NCI-H69 (cell line): ENCODE results near the gene PGS1.

Source experiments
- DNase-seq: peaks from one replicate; lab custom pipeline; 2025; lab: John Stamatoyannopoulos, UW

Gene PGS1

GRCh38 chr17:78364436-78365281, 13.8 kb upstream of the PGS1 start:
- DNase-seq, result no peak

DNA sequence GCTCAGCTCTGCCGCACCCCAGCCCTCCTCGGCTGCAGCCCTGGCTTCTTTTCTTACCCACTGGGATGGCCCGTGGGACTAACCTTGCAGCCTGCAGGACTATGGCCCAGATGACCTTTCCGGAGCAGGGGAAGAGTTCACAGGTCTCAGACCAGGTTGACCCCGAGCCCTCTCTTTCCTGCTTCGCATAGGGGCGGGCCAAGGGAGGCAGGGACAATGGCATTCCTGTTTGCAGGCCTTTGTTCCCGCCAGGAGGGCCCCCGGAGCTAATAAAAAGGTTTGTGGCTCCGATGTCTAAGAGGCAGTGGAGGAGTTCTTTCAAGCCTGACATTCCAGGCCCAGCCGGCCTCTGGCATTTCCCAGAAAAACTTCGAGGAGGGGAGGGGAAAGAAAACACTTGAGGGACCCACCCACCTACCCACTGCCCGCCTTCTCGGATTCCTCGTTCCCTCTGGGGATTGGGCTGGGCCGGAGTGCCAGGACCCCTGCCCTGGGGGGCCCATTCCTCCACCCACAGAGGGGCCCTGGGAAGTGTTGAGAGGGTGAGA, 12.8 kb upstream of the PGS1 start:
- DNase-seq, result no peak

- DNase-seq, result no peak
Observed at GRCh38 chr17:78366109-78366848, 12.2 kb upstream of the PGS1 start.

- DNase-seq, result no peak
Observed at GRCh38 chr17:78367193-78367592, 11.3 kb upstream of the PGS1 start.

- DNase-seq, result no peak
Observed at GRCh38 chr17:78368348-78368747, 10.1 kb upstream of the PGS1 start.

- DNase-seq, result no peak
Observed at GRCh38 chr17:78368854-78369495, 9.5 kb upstream of the PGS1 start.

DNA sequence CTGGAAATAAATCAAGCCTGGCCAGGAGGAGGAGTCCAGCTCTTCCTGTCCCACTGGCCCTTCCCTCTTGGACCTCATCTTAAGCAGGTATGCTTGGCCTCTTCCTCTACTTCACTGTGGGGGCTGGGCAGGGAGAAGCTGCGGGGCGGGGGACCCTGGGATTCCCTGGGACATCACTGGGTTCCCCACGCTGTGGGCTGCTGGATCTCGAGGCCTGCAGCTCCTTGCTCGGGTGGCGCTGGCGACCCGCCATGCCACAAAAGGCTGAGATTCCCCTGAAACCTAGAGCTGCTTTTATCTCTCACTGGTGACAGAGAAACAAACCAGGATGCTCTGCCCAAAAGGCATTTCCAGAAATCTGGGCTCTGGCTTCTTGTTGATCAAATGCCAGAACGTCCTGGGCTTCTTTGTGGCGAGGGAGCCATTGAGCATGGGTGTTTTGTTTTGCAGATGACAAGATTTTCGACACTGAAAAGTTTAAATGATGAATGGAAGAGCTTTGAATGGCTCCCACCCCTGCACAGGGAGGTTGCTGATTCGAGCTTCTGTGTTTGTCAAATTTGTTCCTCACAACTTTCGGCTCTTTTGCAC, 8.6 kb upstream of the PGS1 start:
- DNase-seq, result no peak

- DNase-seq, result no peak
Observed at GRCh38 chr17:78371056-78371455, 7.4 kb upstream of the PGS1 start.

DNA sequence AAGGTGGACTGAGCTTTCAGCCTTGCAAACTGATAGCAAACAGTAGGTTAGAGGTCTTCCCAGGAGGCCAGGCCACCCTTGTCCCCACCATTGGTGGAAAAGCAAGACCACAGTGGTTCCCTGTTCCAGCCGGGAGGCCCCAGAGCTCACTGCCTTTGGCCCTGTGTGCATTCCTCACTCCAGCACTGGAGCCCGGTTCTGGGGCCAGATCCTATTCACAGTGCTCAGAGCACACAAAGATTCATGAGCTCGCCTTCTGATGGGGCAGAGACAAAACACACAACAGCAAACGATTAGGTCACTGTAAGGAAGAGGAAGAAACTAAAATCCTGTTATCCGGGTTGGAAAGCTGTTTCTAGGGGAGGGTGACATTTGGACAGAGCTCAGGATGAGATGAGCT, 5.6 kb upstream of the PGS1 start:
- DNase-seq, result no peak

DNA sequence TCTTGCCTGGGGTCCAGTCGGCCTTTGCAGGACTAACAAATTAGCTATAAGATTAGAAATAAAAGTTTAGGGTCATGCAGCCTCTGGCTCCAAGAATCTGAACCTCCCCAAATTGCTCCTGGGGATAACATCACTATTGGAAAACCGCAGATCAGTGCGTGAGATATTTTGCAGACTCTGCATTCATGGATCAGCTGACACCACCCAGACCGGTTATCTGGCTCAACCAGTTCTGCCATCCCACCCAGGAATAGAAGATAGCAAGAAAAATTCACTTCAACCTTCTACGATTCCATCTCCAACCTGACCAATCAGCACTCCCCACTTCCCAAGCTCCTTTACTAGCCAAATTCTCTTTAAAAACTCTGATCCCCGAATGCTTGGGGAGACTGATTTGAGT, 4.3 kb upstream of the PGS1 start:
- DNase-seq, result no peak

DNA sequence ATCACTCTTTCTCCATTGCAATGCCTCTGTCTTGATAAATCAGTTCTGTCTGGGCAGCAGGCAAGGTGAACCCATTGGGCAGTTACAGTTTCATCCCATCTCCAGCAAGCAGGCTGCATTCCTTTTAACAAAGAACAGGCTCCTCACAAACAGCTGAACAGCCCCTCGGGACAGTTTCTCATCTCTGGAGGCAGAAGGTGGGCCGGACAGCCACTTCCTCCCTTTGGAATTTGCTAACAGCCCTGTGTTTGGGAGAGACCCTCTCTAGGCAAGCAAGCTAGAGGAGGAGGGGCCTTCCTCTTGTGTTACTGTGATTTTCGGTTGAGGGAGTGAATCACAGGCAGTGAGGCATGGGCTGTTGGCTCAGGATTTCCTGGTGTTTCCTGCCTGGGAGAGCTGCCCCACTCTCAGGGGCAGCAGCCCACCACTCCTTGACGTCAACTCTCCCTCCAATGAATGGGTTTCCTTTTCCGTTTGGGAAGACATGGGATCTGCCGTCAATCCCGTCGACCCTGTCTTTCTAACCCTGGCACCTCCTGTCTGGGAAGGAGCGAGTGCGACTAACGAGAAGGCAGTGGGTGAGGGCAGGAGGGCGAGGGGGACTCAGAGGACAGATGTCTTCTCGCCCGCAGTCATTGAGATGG, 3.7 kb upstream of the PGS1 start:
- no peak for DNase-seq

- no peak for DNase-seq
Observed at GRCh38 chr17:78375401-78376151, 2.9 kb upstream of the PGS1 start.

GRCh38 chr17:78376161-78376560, 2.3 kb upstream of the PGS1 start:
- DNase-seq, result no peak

GRCh38 chr17:78377858-78378224, 608 bp upstream of the PGS1 start:
- peak; percentile 45 for DNase-seq

GRCh38 chr17:78379131-78379491, 662 bp downstream of the PGS1 start:
- no peak for DNase-seq

GRCh38 chr17:78380370-78380769, 1.9 kb downstream of the PGS1 start:
- no peak for DNase-seq

DNA sequence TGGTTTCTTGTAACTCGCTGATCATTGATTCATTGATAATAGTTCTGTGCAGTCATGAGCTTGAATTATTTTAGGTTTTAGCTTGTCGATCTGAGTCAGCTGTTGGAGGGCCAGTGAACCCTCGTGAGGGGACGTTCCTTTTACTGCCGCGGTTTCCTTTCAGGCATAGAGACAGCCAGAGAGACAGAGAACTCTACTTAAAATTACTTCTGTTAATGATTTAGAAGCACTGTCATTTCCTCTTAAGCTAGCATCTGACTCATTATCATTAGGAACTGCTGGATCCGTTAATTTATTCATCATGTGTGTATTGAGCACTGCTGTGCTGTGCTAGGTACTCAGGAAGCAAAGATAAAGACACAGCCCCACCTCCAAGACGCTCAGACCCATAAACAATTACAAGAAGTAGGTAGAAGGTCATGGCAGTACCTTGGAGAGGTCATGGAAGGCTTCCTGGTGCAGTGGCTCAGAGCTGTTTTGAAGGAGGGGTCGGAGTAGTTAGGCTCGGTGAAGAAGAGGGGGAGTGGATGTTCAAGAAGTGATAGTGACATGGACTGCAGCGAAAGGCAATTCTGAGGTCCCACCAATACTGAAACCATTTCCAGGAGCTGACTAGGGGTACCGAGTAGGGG, 3.3 kb downstream of the PGS1 start:
- DNase-seq, result no peak

GRCh38 chr17:78383725-78384471, 5.4 kb downstream of the PGS1 start:
- DNase-seq, result no peak

GRCh38 chr17:78384479-78385175, 6.2 kb downstream of the PGS1 start:
- DNase-seq, result no peak
